Measurements from ENCODE around the gene ACER2.
"Not testable (repeated sequence)": the region's sequence is repeated elsewhere in the genome, so short reads cannot be mapped to it uniquely, and the experiment has no call there.

ACER2 gene

GRCh38 chr9:19376931-19377330 lies 31.9 kb upstream of the ACER2 start:
- in situ Hi-C loops (cut with MboI; ENCODE audit: low pct_unique_long_range_greater_than_20kb, low sequenced_read_pairs, unreplicated experiment): no loop called here
- TF ChIP-seq, protein P1, sequence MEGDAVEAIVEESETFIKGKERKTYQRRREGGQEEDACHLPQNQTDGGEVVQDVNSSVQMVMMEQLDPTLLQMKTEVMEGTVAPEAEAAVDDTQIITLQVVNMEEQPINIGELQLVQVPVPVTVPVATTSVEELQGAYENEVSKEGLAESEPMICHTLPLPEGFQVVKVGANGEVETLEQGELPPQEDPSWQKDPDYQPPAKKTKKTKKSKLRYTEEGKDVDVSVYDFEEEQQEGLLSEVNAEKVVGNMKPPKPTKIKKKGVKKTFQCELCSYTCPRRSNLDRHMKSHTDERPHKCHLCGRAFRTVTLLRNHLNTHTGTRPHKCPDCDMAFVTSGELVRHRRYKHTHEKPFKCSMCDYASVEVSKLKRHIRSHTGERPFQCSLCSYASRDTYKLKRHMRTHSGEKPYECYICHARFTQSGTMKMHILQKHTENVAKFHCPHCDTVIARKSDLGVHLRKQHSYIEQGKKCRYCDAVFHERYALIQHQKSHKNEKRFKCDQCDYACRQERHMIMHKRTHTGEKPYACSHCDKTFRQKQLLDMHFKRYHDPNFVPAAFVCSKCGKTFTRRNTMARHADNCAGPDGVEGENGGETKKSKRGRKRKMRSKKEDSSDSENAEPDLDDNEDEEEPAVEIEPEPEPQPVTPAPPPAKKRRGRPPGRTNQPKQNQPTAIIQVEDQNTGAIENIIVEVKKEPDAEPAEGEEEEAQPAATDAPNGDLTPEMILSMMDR (IDR thresholded peaks at IDR 0.05; ENCODE audit: extremely low read depth, insufficient read depth, missing control alignments): no peak
- DNase-seq (ENCODE audit: low spot score): no peak

- no peak for DNase-seq (ENCODE audit: low spot score)
- TF ChIP-seq, protein P1 (IDR thresholded peaks at IDR 0.05; ENCODE audit: extremely low read depth, insufficient read depth, missing control alignments): no peak
- in situ Hi-C loops (cut with MboI; ENCODE audit: low pct_unique_long_range_greater_than_20kb, low sequenced_read_pairs, unreplicated experiment): no loop called here
Observed at GRCh38 chr9:19378164-19378563, 30.6 kb upstream of the ACER2 start.

DNA sequence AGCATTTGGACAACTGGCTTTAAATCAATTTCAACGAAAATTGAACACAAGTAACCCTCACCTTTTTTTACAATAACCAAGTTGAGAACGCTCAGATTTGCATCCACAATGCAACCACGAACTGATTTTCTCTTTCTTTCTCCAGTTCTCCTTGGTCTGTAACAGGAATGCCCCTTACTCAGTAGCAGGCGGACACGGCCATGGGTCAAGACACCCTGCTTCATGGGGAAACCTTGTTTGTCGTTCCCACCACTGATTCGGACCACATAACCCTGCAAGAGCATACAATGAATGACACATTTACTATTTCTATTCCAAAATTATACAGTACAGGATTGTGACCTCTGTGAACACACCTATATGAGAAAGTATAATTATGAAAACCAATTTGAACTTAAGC lies 30.2 kb upstream of the ACER2 start:
- DNase-seq (ENCODE audit: low spot score): no peak
- in situ Hi-C loops (cut with MboI; ENCODE audit: low pct_unique_long_range_greater_than_20kb, low sequenced_read_pairs, unreplicated experiment): no loop called here
- TF ChIP-seq, protein P1 (IDR thresholded peaks at IDR 0.05; ENCODE audit: extremely low read depth, insufficient read depth, missing control alignments): no peak

DNA sequence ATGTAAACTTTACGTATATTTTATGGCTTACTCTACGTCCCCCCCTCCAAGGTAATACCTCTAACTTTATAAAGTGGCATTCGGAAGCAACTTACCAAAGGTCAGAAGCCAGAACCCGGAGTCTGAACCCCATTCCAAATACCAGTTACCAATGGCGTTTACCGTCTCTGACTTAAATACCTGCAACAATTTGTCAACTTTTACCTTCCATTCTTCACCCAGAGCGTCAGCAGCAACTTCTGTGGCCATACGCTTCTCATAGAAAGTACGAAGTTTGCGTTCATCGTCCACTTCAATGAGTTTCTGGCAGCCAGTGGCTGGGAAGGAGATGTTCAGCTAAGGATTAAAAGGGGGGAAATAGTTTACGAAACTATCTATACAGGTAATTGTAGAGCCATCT lies 29.5 kb upstream of the ACER2 start:
- DNase-seq (ENCODE audit: low spot score): no peak
- TF ChIP-seq, protein P1 (IDR thresholded peaks at IDR 0.05; ENCODE audit: extremely low read depth, insufficient read depth, missing control alignments): no peak
- in situ Hi-C loops (cut with MboI; ENCODE audit: low pct_unique_long_range_greater_than_20kb, low sequenced_read_pairs, unreplicated experiment): no loop called here

DNA sequence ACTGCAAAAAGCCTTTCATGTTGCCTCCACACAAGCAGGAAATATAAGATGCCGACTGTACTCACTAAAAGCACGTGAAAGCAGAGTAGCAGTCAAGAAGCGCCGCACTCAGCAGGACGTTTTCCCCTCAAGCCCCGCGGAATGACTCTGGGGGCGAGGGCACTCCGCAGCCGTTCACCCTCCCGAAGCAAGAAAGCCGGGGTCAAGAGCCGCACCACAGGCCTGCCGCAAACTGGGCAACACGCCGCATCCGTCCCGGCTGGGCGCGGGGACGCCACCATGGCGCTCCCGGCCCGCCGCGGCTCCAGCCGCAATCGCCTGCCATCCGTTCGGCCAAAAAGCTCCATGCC lies 29.1 kb upstream of the ACER2 start:
- in situ Hi-C loops (cut with MboI; ENCODE audit: low pct_unique_long_range_greater_than_20kb, low sequenced_read_pairs, unreplicated experiment): no loop called here

GRCh38 chr9:19380826-19381075 lies 28.1 kb upstream of the ACER2 start:
- in situ Hi-C loops (cut with MboI; ENCODE audit: low pct_unique_long_range_greater_than_20kb, low sequenced_read_pairs, unreplicated experiment): no loop called here
- TF ChIP-seq, protein P1 (IDR thresholded peaks at IDR 0.05; ENCODE audit: extremely low read depth, insufficient read depth, missing control alignments): no peak
- DNase-seq (ENCODE audit: low spot score): no peak

More for the DNA sequence above, 29.1 kb upstream of the ACER2 start:
- peak; percentile 25 for DNase-seq (ENCODE audit: low spot score)
- TF ChIP-seq, protein P1 (IDR thresholded peaks at IDR 0.05; ENCODE audit: extremely low read depth, insufficient read depth, missing control alignments): no peak

GRCh38 chr9:19381656-19382055 lies 27.2 kb upstream of the ACER2 start:
- in situ Hi-C loops (cut with MboI; ENCODE audit: low pct_unique_long_range_greater_than_20kb, low sequenced_read_pairs, unreplicated experiment): no loop called here
- TF ChIP-seq, protein P1 (IDR thresholded peaks at IDR 0.05; ENCODE audit: extremely low read depth, insufficient read depth, missing control alignments): no peak
- DNase-seq (ENCODE audit: low spot score): no peak

- in situ Hi-C loops (cut with MboI; ENCODE audit: low pct_unique_long_range_greater_than_20kb, low sequenced_read_pairs, unreplicated experiment); DNase-seq (ENCODE audit: low spot score): not testable (repeated sequence)
Observed at GRCh38 chr9:19385212-19385611, 23.6 kb upstream of the ACER2 start.
